Testis (tissue), 3 donors: Measurements from ENCODE around the gene IRF1. TPM values are rescaled to one million over a fixed set of nuclear protein-coding genes. Genes with fewer than 3 reads are reported as not detected.

Experiments
- DNase-seq: peaks from one replicate; pipeline ENCODE4 v3.0.0-alpha.2; 2019
- H3K27ac ChIP-seq, 2 donors: fragments of 200-600 bp; sonication (generic); one replicate each; pipeline ENCODE4 v1.5.1; 2019
- H3K27me3 ChIP-seq: fragments of 200-600 bp; sonication (generic); one replicate; pipeline ENCODE4 v1.5.1; 2019
- H3K36me3 ChIP-seq: fragments of 200-600 bp; sonication (generic); one replicate; pipeline ENCODE4 v1.5.1; 2017; ENCODE audit warnings: low read depth; ENCODE audit errors: missing control alignments
- H3K4me1 ChIP-seq: fragments of 200-600 bp; sonication (generic); one replicate; pipeline ENCODE4 v1.5.1; 2019
- H3K4me3 ChIP-seq, 2 donors: fragments of 200-600 bp; sonication (generic); one replicate each; pipeline ENCODE4 v1.5.1; 2017 to 2019
- H3K9me3 ChIP-seq: fragments of 200-600 bp; sonication (generic); one replicate; pipeline ENCODE4 v1.5.1; 2017
- POLR2A ChIP-seq: fragments of 450-650 bp; IDR thresholded peaks from one replicate; pipeline ENCODE4 v1.6.1; 2017; ENCODE audit warnings: antibody characterized with exemption, mild to moderate bottlenecking, moderate library complexity
- WGBS, 2 donors: methylation state at CpG; one replicate each; pipeline ENCODE4 v1.1.5; 2018; 5-methylcytosine and 5-hydroxymethylcytosine counted together
- intact Hi-C: fragments of 100-400 bp; cut with DNase I; formaldehyde crosslinking; loops from one replicate; pipeline ENCODE4 v1.15.1; 2023; ENCODE audit warnings: low total_unique reads
- polyA plus RNA-seq: library from polyadenylated mRNA; stranded (reverse); fragments of 350-450 nt; fragmentation: Illumina TruSeq; extraction: RNeasy Lipid Tissue Mini Kit (QIAGEN cat#74804); gene quantifications from one replicate; pipeline ENCODE4 v1.2.3, GENCODE V29; 2014; ENCODE audit warnings: low read depth, low replicate concordance; ENCODE audit not compliant: insufficient read depth
- total RNA-seq, 2 donors: library from RNA; depleted of rRNA; stranded (reverse); fragments of >200 nt; gene quantifications; one replicate each; pipeline ENCODE4 v1.2.3, GENCODE V29; 2016
- TF ChIP-seq, protein P1 (sequence below), 3 experiments: fragments of 450-650 bp in 2 of 3; fragments of 200-600 bp in 1 of 3; sonication (generic) in 1 of 3; IDR thresholded peaks; one replicate each; pipeline ENCODE4 v1.5.1; 2016 to 2019; ENCODE audit warnings: antibody characterized with exemption in 3 of 3, mild to moderate bottlenecking in 2 of 3, moderate library complexity in 1 of 3

IRF1 gene
- total and polyA plus RNA-seq, 3 donors from 2014 or later = 20.2 to 31.7 (median 22.5) TPM

DNA sequence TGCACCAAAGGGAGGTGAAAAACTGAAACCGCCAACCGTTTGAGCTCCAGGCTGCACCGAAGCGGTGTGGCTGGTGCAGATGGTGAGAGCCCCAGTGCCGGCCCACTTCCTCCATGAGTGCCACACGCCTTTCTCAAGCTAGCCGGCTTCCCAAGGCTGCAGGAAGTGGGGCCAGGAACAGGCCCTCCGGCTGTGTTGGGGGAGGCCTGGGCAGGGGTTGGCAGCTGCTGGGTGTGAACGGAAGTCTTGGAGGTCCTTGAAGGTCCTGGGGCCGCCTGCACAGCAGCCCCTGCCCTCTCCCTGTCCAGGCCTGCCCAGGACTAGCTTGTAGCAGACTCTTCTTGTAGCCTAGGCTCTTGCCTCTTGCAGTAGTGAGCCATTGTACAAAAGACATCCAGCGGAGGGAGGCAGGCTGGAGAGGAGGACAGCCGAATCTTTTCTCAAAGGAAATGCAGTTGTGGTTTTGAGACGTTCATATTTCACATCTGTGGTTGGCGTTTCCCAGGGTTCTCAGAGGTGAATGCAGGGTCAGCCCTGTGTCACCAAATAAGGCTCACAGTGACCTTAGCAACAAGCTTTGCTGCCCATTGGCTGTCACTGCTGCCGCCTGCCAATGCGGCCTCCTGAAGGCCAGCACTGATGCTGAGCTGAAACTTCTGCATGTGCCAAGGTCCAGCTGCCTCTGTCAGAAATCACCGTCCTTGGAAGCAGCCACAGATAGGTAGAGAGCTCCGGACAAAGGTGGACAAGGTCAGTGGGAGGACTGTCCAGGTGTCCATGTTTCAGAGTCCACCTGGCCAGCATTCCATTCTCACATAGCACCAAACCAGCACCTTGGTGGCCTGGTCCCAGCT lies 23.9 kb downstream of the IRF1 start:
- Histone ChIP-seq H3K36me3 (no peaks in the 10 kb centered on the region), H3K4me1 (peaks cover 25% of the 10 kb centered on the region), H3K27ac (no peak overlapping the region), H3K9me3 (no peaks in the 10 kb centered on the region), H3K4me3 (no peak overlapping the region), H3K27me3 (no peaks in the 10 kb centered on the region)
- no peak for DNase-seq
- WGBS, 2 donors = 68 to 72% methylated on average over 12 to 18 of the region's 18 CpGs
- intact Hi-C loops = no loop called here
- no peak for TF ChIP-seq POLR2A
- TF ChIP-seq, protein P1, sequence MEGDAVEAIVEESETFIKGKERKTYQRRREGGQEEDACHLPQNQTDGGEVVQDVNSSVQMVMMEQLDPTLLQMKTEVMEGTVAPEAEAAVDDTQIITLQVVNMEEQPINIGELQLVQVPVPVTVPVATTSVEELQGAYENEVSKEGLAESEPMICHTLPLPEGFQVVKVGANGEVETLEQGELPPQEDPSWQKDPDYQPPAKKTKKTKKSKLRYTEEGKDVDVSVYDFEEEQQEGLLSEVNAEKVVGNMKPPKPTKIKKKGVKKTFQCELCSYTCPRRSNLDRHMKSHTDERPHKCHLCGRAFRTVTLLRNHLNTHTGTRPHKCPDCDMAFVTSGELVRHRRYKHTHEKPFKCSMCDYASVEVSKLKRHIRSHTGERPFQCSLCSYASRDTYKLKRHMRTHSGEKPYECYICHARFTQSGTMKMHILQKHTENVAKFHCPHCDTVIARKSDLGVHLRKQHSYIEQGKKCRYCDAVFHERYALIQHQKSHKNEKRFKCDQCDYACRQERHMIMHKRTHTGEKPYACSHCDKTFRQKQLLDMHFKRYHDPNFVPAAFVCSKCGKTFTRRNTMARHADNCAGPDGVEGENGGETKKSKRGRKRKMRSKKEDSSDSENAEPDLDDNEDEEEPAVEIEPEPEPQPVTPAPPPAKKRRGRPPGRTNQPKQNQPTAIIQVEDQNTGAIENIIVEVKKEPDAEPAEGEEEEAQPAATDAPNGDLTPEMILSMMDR (IDR thresholded peaks at IDR 0.05) = no peak

DNA sequence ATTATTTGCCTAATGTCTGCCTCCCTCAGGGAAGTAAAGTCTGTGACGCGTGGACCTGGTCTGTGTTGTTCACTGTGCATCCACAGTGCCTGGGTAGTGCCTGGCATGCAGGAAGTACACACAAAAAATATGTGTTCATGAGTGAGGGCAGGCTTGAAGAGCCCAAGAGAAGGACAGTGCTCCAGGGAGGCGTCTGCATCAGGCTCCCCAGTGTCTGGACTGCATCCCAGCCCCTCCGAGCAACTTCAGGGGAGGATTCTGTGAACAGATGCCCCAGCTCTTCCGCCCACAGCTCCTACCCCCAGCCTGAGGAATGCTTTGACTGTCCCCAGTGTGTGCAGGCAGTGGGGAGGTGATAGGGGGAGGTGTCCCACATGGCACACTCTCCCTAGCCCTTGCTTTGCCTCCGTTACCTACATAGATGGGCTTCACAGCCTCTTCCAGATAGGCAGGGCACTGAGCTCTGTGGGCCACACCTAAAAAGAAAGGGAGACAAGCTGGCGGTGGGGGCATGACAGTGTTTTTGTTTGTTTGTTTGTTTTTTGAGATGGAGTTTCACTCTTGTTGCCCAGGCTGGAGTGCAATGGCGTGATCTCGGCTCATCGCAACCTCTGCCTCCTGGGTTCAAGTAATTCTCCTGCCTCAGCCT lies 25.4 kb downstream of the IRF1 start:
- no peak for DNase-seq
- Histone ChIP-seq H3K27ac (no peak overlapping the region), H3K27me3 (no peaks in the 10 kb centered on the region), H3K9me3 (no peaks in the 10 kb centered on the region), H3K36me3 (no peaks in the 10 kb centered on the region), H3K4me1 (peaks cover 25% of the 10 kb centered on the region), H3K4me3 (no peak overlapping the region)
- WGBS, 2 donors = 68 to 83% methylated on average over 10 of the region's 10 CpGs
- intact Hi-C loops = no loop called here
- TF ChIP-seq, protein P1 (IDR thresholded peaks at IDR 0.05) = no peak
- TF ChIP-seq POLR2A = no peak

DNA sequence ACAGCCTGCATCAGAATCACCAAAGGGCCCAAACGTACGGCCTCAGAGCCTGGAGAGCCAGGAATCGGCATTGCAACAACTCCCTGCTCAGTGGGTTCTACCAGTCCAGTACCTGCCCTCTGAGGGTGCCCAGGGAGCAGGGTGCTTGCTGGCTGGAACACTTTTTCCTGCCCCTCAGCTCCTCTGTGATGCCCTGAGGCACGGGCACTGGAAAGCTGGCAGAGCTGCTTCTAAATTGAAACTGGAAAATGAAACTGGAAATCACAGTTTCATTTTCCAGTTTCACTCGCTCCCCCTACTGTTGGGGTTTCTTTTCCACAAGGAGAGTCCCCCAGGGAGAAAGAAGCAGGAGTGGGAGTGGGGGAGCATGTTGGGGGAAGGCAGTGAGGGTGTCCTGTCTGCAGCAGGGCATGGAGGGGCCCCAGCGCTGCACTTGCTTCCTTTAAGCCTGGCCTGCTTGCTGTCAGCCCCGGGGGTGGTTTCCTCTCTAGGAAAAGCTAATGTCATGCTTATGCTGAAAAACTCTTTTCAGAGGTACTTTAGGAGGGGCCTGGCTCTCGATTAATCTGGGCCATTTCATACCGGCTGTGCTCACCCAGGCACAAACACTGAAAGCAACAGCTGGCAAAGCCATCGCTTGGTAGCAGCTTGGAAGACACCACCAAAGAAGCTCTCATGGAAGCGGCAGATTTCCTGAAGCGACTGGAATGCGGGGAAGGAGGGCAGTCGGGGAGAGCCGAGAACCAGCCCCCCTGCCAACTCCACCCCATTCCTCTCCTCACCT lies 26.2 kb downstream of the IRF1 start:
- 63 to 67% methylated on average over 15 of the region's 15 CpGs for WGBS, 2 donors
- Histone ChIP-seq H3K27ac (no peak overlapping the region), H3K27me3 (no peaks in the 10 kb centered on the region), H3K4me3 (no peak overlapping the region), H3K36me3 (no peaks in the 10 kb centered on the region), H3K4me1 (peaks cover 25% of the 10 kb centered on the region), H3K9me3 (no peaks in the 10 kb centered on the region)
- no peak for TF ChIP-seq POLR2A
- TF ChIP-seq, protein P1 (IDR thresholded peaks at IDR 0.05) = no peak
- DNase-seq = no peak
- intact Hi-C loops = no loop called here

DNA sequence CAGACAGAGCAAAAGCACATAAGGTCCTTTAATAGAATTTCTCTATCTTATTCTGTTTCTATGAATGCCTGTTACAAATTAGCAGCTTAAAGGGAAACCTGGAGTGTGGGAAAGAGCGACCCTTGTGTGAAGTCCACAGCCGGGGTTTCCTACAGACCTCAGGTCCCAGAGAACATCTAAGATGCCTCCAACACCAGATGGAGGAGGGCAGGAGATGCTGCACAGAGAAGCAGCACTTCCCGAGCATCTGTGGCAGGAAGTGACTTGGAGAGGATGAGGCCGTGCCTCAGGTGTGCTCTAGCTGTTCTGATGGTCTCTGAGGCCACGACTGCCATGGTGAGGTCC lies 26.8 kb downstream of the IRF1 start:
- no peak for TF ChIP-seq POLR2A
- TF ChIP-seq, protein P1 (IDR thresholded peaks at IDR 0.05) = no peak
- no peaks in the 10 kb centered on the region for H3K36me3 ChIP-seq
- no peaks in the 10 kb centered on the region for H3K27me3 ChIP-seq
- H3K9me3 ChIP-seq = no peaks in the 10 kb centered on the region
- WGBS, 2 donors = 72 to 75% methylated on average over 5 of the region's 5 CpGs
- no peak overlapping the region for H3K4me3 ChIP-seq
- H3K4me1 ChIP-seq = peaks cover 25% of the 10 kb centered on the region
- DNase-seq = no peak
- intact Hi-C loops = no loop called here
- H3K27ac ChIP-seq = no peak overlapping the region
